Ovary (tissue), 9 donors: ENCODE results near the gene ETS1. TPM values are rescaled to one million over a fixed set of nuclear protein-coding genes. Genes with fewer than 3 reads are reported as not detected.

Source experiments
- DNase-seq, 5 donors: peaks; one replicate each; pipeline ENCODE4 v3.0.0-alpha.2; 2019 to 2020
- H3K27ac ChIP-seq, 2 donors: fragments of 200-600 bp; one replicate each; pipeline versions ENCODE4 v1.5.1 to v1.8.0; 2019 to 2022
- H3K27me3 ChIP-seq: fragments of 200-600 bp; one replicate; pipeline ENCODE4 v1.8.0; 2022
- H3K36me3 ChIP-seq: fragments of 200-600 bp; sonication (generic); one replicate; pipeline ENCODE4 v1.5.1; 2019
- H3K4me1 ChIP-seq: one replicate; pipeline ENCODE4 v1.8.1; 2013; ENCODE audit warnings: mild to moderate bottlenecking, moderate library complexity; ENCODE audit not compliant: insufficient read depth
- H3K4me3 ChIP-seq: fragments of 200-600 bp; sonication (generic); one replicate; pipeline ENCODE4 v1.5.1; 2017
- H3K9me3 ChIP-seq, 2 donors: fragments of 200-600 bp in 1 of 2; sonication (generic) in 1 of 2; one replicate each; pipeline versions ENCODE4 v1.5.1 to v1.8.1; 2013 to 2019; ENCODE audit warnings: mild to moderate bottlenecking in 1 of 2, moderate library complexity in 1 of 2
- CTCF ChIP-seq, 3 donors: fragments of 450-650 bp in 2 of 3; fragments of 200-600 bp in 1 of 3; IDR thresholded peaks; one replicate each; pipeline versions ENCODE4 v1.5.1 to v1.8.0; 2016 to 2022; ENCODE audit warnings: antibody characterized with exemption in 3 of 3, mild to moderate bottlenecking in 1 of 3
- EP300 ChIP-seq: sonication (generic); formaldehyde crosslinking; IDR thresholded peaks from one replicate; pipeline ENCODE4 v1.6.1; 2017; ENCODE audit warnings: antibody characterized with exemption
- POLR2A ChIP-seq: fragments of 450-650 bp; IDR thresholded peaks from one replicate; pipeline ENCODE4 v1.6.1; 2017; ENCODE audit warnings: antibody characterized with exemption, mild to moderate bottlenecking, moderate library complexity
- whole genome bisulfite sequencing, 3 donors: extraction: QIAGEN DNeasy Blood & Tissue Kit in 1 of 3; methylation state at CpG; one replicate each; pipeline versions ENCODE4 v1.1.5 to v1.1.7; 2013 to 2017; 5-methylcytosine and 5-hydroxymethylcytosine counted together
- intact Hi-C, 4 donors: fragments of 100-400 bp; cut with DNase I; formaldehyde crosslinking; loops; one replicate each; pipeline versions ENCODE4 v1.11.0 to v1.15.1; 2022 to 2023
- polyA plus RNA-seq, 2 donors: library from polyadenylated mRNA; stranded (reverse); fragments of 200-250 nt in 1 of 2; fragments of 350-450 nt in 1 of 2; fragmentation: Illumina TruSeq in 1 of 2; extraction: RNeasy Lipid Tissue Mini Kit (QIAGEN cat#74804) in 1 of 2; gene quantifications; one replicate each; pipeline ENCODE4 v1.2.3, GENCODE V29; 2013 to 2014
- total RNA-seq, 7 donors: library from RNA; depleted of rRNA in 2 of 7; stranded (reverse); fragments of >200 nt in 2 of 7; fragmentation: NEBNext Ultra II Directional in 3 of 7; extraction: Animal tissue kit (Norgen Biotek cat#: 25700) in 3 of 7; gene quantifications; one replicate each; pipeline versions ENCODE4 v1.1.0 to v1.2.4, GENCODE V29; 2016 to 2023
- donor health status: DM: no; HTN: no; CAD: no; lungs with moderate emphysema.
- donor health status: DM: no; HTN: no; CAD: no.
- donor health status: Bipolar disorder and iron deficiency.
- donor health status: DM: yes; HTN: yes; CAD: no.
- donor health status: DM: no; HTN: no; CAD: no.
- donor health status: DM: yes; HTN: yes; CAD: no.

ETS1 gene
- total and polyA plus RNA-seq, 9 donors = 24.4 to 68.0 (median 40.4) TPM

GRCh38 chr11:128548649-128549255 lies 38.6 kb downstream of the ETS1 start:
- Histone ChIP-seq H3K4me3 (peak overlapping the region; percentile 41), H3K36me3 (no peaks in the 10 kb centered on the region), H3K4me1 (peaks cover 11% of the 10 kb centered on the region), H3K9me3 (no peaks in the 10 kb centered on the region), H3K27ac (peak overlapping the region in 1 of 2 donors; percentile 68), H3K27me3 (no peaks in the 10 kb centered on the region)
- intact Hi-C loops = no loop called here
- WGBS, 3 donors = 0 to 1% (median 0%) methylated on average over 30 to 32 of the region's 32 CpGs
- DNase-seq = peak; percentile 72 to 81 (median 81)
- TF ChIP-seq CTCF (IDR thresholded peaks at IDR 0.05) = peak in 1 of 3 donors; percentile 34
- TF ChIP-seq POLR2A = no peak

- no peaks in the 10 kb centered on the region for H3K9me3 ChIP-seq
- no peaks in the 10 kb centered on the region for H3K36me3 ChIP-seq
- H3K4me1 ChIP-seq = peaks cover 9% of the 10 kb centered on the region
- no peak for DNase-seq
- no peaks in the 10 kb centered on the region for H3K27me3 ChIP-seq
- peak overlapping the region in 1 of 2 donors; percentile 68 for H3K27ac ChIP-seq
- intact Hi-C loops = no loop called here
- H3K4me3 ChIP-seq = peak overlapping the region; percentile 41
- WGBS, 3 donors = 43 to 46% (median 46%) methylated on average over 11 of the region's 11 CpGs
- no peak for TF ChIP-seq POLR2A
- no peak for TF ChIP-seq CTCF (IDR thresholded peaks at IDR 0.05)
- no peak for TF ChIP-seq EP300
Observed at GRCh38 chr11:128547946-128548648, 39.3 kb downstream of the ETS1 start.

- 26 to 39% (median 29%) methylated on average over 2 of the region's 2 CpGs for WGBS, 3 donors
- peaks cover 9% of the 10 kb centered on the region for H3K4me1 ChIP-seq
- no peak for DNase-seq
- no peaks in the 10 kb centered on the region for H3K27me3 ChIP-seq
- intact Hi-C loops = no loop called here
- TF ChIP-seq CTCF (IDR thresholded peaks at IDR 0.05) (no peak), POLR2A (no peak), EP300 (no peak)
- no peak overlapping the region for H3K27ac ChIP-seq
- no peaks in the 10 kb centered on the region for H3K9me3 ChIP-seq
- no peaks in the 10 kb centered on the region for H3K36me3 ChIP-seq
- H3K4me3 ChIP-seq = no peak overlapping the region
Observed at GRCh38 chr11:128546916-128547315, 40.4 kb downstream of the ETS1 start.

- DNase-seq = no peak
- peaks cover 11% of the 10 kb centered on the region for H3K4me1 ChIP-seq
- intact Hi-C loops = no loop called here
- TF ChIP-seq EP300 (no peak), CTCF (IDR thresholded peaks at IDR 0.05) (no peak), POLR2A (no peak)
- no peaks in the 10 kb centered on the region for H3K9me3 ChIP-seq
- H3K4me3 ChIP-seq = no peak overlapping the region
- 5 to 12% (median 6%) methylated on average over 7 of the region's 7 CpGs for WGBS, 3 donors
- H3K36me3 ChIP-seq = no peaks in the 10 kb centered on the region
- H3K27ac ChIP-seq = no peak overlapping the region
- H3K27me3 ChIP-seq = no peaks in the 10 kb centered on the region
Observed at GRCh38 chr11:128544471-128545051, 42.8 kb downstream of the ETS1 start.
